HFF-Myc (cell line): ENCODE results near the gene ARL1.

Experiments used
- DNase-seq: peaks from one replicate; pipeline ENCODE4 v3.0.0-alpha.2; 2011; ENCODE audit warnings: low read depth; ENCODE audit errors: extremely low read depth
- H3K4me3 ChIP-seq: replicated peaks from 2 replicates; pipeline ENCODE4 v1.5.1; 2011; ENCODE audit warnings: low read depth, mild to moderate bottlenecking, control low read depth, low read length
- TF ChIP-seq, protein P1 (sequence below): IDR thresholded peaks from 2 replicates; pipeline ENCODE4 v1.5.1; 2012; ENCODE audit warnings: mild to moderate bottlenecking, low read depth, low read length, control low read depth; ENCODE audit errors: missing control alignments

ARL1 gene

DNA sequence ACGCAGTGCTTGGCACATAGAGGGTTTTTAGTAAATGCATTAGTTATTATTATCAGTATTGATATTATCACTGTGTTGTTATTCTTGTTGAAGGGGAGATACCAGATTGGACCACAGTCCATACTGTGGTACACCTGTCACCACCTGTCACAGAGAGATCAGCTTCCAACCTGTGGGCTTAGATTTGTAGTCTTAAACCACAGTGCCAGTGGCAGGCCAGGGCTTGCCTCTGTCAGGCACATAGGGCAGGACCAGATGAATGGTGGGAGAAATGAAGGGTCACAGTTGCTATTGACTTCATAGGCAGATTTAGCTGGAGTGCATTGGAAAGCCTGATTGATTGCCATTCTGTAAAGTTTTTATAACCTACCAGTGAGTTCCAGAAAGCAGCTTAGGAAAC lies 35.1 kb downstream of the ARL1 start:
- DNase-seq, result no peak
- H3K4me3 ChIP-seq, result no peak overlapping the region
- TF ChIP-seq, protein P1, sequence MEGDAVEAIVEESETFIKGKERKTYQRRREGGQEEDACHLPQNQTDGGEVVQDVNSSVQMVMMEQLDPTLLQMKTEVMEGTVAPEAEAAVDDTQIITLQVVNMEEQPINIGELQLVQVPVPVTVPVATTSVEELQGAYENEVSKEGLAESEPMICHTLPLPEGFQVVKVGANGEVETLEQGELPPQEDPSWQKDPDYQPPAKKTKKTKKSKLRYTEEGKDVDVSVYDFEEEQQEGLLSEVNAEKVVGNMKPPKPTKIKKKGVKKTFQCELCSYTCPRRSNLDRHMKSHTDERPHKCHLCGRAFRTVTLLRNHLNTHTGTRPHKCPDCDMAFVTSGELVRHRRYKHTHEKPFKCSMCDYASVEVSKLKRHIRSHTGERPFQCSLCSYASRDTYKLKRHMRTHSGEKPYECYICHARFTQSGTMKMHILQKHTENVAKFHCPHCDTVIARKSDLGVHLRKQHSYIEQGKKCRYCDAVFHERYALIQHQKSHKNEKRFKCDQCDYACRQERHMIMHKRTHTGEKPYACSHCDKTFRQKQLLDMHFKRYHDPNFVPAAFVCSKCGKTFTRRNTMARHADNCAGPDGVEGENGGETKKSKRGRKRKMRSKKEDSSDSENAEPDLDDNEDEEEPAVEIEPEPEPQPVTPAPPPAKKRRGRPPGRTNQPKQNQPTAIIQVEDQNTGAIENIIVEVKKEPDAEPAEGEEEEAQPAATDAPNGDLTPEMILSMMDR, result no peak

DNA sequence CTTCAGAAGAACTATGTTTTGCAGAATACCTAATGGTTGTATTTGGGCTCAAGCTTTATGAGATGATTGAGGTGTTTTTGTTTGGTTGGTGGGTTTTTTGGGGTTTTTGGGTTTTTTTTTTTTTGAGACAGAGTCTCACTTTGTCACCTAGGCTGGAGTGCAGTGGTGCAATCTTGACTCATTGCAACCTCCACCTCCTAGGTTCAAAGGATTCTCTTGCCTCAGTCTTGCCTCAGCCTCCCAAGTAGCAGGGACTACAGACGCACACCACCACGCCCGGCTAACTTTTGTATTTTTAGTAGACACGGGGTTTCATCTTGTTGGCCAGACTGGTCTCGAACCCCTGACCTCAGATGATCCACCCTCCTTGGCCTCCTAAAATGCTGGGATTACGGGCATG lies 39.6 kb downstream of the ARL1 start:
- TF ChIP-seq, protein P1, result no peak
- H3K4me3 ChIP-seq, result no peak overlapping the region
- no peak for DNase-seq

DNA sequence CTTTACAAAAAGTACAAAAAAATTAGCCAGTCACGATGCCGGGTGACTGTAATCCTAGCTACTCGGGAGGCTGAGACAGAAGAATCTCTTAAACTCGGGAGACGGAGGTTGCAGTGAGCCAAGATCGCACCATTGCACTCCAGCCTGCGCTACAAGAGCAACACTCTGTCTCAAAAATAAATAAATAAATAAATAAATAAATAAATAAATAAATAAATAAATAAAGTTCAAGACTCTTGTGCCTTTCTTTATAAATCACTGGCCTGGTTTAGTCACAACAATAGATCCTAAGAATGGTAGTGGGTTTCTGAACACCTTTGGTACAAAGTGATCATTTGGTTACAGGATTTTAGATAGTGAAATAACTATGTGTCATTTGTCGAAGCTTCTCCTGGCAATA lies 46.1 kb downstream of the ARL1 start:
- no peak for DNase-seq
- no peak overlapping the region for H3K4me3 ChIP-seq
- TF ChIP-seq, protein P1, result no peak

DNA sequence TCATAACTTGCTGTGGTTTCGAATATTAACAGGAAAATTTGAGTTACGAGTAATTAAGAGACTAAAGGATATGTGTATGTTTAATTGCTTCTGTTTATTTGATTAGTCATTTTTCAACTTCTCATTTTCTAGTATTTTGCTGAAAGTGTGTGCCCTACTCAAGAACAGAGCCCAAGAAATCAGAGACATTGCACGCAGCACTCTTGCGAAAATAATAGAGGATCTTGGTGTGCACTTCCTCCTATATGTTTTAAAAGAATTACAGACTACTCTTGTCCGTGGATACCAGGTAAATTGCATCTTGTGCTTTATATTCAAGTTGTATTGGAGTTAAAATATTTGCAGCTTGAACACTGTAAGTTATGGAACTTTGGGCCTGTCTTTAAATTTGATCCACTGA lies 50.8 kb downstream of the ARL1 start:
- TF ChIP-seq, protein P1, result no peak
- DNase-seq, result no peak
- H3K4me3 ChIP-seq, result no peak overlapping the region

DNA sequence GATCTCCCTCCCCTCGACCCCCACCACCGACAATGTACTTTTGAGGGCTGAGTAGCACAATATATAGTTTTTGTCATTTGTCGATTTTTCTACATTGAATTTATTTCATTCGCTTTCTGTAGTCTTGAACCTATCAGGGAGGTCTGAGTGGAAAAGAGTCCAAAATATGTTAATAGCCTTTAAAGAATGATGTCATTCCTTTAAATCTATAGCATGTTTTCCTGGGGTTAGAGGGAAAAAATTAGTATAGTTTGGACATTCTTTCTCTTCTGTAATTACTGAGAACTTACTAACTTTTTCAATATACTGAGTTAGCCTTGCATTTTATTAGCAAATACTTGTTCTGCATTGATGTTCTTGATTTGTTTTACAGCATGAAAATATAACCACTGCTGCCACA lies 55.9 kb downstream of the ARL1 start:
- no peak for DNase-seq
- TF ChIP-seq, protein P1, result no peak
- H3K4me3 ChIP-seq, result no peak overlapping the region

DNA sequence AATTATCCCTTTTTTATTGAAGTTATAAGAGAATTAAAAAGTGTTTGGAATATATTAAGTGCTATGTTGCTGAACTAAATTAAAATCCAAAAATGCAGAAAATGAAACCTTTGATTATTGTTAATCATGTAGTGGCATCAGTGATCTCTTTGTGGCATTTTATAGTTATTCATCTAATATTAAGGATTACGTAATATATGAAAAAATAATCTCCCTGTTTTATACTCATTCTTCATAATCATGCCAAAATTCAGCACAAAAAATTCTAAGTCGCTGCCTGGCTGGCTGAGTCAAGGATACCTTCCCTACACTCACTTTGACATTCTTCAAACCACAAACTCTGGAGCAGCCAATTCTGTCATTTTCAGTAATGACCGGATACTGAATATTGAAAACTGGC lies 63.7 kb downstream of the ARL1 start:
- TF ChIP-seq, protein P1, result no peak
- no peak for DNase-seq
- no peak overlapping the region for H3K4me3 ChIP-seq
